GM12875 (cell line): Measurements from ENCODE around the gene FERMT1.

Experiments used
- H3K4me3 ChIP-seq: one replicate; pipeline ENCODE4 v1.5.1; 2011; ENCODE audit warnings: low read depth, low read length, control low read depth
- TF ChIP-seq, protein P1 (sequence below): IDR thresholded peaks from 2 replicates; pipeline ENCODE4 v1.5.1; 2011; ENCODE audit warnings: low read depth, mild to moderate bottlenecking, control low read depth, inconsistent platforms, low read length, moderate library complexity, borderline replicate concordance; ENCODE audit not compliant: insufficient read depth

FERMT1 gene

DNA sequence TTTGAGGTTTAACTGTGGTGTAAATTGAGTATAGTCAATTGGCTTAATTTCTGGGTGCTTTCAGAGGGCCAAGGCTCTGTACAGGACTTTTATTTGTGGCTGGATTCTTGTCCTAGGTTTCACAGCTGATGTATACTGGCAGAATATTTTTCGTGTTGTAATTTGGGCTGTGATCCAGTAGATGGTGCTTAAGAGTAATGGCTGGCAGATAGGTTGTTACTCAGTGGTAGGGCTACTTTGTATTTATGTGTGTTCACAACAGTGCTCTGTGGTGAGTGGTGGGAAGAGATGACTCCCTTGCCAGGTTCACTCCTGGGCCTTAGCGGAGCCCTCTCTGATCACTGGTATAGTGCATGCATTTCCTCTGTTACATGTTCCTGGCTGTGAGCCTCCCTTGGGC, 34.5 kb upstream of the FERMT1 start:
- TF ChIP-seq, protein P1, sequence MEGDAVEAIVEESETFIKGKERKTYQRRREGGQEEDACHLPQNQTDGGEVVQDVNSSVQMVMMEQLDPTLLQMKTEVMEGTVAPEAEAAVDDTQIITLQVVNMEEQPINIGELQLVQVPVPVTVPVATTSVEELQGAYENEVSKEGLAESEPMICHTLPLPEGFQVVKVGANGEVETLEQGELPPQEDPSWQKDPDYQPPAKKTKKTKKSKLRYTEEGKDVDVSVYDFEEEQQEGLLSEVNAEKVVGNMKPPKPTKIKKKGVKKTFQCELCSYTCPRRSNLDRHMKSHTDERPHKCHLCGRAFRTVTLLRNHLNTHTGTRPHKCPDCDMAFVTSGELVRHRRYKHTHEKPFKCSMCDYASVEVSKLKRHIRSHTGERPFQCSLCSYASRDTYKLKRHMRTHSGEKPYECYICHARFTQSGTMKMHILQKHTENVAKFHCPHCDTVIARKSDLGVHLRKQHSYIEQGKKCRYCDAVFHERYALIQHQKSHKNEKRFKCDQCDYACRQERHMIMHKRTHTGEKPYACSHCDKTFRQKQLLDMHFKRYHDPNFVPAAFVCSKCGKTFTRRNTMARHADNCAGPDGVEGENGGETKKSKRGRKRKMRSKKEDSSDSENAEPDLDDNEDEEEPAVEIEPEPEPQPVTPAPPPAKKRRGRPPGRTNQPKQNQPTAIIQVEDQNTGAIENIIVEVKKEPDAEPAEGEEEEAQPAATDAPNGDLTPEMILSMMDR = peak; percentile 34; the same call in 1 of the 2 replicates
- no peak overlapping the region for H3K4me3 ChIP-seq

DNA sequence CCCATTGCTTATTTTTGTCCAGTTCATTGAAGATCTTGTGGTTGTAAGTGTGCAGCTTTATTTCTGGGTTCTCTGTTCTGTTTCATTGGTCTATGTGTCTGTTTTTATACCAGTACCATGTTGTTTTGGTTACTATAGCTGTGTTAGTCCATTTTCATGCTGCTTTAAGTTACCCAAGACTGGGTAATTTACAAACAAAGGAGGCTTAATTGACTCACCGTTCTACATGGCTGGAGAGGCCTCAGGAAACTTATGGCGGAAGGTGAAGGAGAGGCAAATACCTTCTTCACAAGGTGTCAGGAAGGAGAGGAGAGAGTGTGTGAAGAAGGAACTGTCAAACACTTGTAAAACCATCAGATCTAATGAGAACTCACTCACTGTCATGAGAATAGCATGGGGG, 29.9 kb upstream of the FERMT1 start:
- TF ChIP-seq, protein P1 = no peak
- no peak overlapping the region for H3K4me3 ChIP-seq

DNA sequence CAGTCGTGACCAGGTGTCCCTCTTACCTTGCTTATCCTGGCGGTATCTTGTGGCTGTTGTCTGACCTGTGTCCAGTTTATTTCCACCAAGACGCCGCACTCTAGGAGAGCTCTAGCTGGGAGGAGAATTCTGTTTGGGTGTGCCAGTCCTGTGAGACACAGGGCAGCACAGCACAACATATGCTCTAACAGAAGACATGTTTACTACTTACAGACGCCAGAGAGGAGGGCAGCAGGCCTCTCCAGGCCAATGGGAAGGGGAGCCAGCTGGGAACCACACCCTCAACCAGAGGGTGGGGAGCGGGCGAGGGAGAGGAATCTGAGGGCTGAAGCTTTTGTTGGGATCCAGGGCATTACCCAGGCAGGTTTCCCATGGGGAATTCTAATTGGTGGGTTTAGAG, 25.2 kb upstream of the FERMT1 start:
- H3K4me3 ChIP-seq = no peak overlapping the region
- TF ChIP-seq, protein P1 = no peak

DNA sequence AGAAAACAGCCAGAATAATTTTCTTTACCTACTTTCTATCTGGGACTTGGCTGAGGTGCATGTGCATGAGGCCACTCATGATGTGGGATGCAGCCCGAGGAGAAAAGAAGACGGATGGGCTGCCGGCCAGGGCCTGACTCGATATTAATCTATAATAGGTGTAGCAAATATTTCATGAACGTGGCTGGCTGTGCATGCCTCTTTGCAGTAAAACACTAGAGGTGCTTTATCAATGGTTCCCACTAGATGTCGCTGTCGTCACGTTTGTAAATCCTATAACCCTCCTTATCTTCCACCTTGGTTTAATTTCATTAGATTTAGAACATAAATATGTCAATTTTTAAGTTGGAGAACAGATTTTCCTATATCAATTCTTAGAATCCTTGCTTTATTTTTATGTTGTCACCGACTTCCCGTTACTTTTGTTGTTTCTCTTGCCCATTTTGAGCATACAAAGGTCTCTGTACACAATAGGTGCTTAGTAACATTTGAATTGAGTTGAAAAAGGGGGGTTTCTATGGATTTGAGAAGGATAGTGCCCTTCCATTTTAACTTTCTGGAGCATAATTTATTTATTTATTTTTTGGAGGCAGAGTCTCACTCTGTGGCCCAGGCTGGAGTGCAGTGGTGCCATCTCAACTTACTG, 19.6 kb upstream of the FERMT1 start:
- TF ChIP-seq, protein P1 = peak; percentile 67; the same call in 1 of the 2 replicates
- H3K4me3 ChIP-seq = no peak overlapping the region

DNA sequence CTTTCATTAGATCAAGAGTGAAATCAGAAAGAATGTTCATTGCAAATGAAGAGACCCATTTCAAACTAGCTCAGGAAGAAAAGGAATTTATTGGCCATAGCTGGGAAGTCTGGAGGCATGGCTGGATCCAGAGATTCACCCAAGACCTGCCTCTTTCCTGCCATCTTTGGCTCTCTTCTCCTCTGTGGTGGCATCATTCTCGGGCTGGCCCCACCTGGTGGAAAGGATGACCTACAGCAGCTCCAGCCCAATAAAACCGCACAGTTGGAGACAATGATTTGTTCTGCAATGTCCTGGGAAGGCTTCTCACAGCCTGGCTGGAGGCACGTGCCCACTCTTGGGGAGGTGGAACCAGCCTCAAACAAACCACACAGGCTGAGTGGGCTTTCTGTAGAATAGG, 18.1 kb upstream of the FERMT1 start:
- no peak overlapping the region for H3K4me3 ChIP-seq
- TF ChIP-seq, protein P1 = peak; percentile 16; the same call in 1 of the 2 replicates

DNA sequence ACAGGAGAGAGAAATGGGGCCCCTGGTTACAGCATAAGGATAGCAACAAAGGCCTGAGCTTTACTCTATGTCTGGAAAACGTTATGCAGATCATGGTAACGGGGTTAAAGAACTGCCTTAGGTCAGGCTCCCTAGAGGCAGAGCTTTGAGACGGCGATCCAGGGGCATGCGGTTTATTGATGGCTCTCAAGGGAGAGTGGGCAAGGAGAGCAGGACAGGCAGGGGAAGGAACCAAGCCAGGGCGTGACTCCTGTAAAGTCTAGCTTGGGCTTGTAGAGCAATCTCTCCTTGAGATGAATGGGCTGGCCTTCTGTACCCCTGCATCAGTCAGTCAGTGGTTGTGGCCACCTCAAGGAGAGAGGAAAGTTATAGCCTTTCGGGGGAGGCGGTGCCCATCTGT, 12.5 kb upstream of the FERMT1 start:
- no peak overlapping the region for H3K4me3 ChIP-seq
- TF ChIP-seq, protein P1 = no peak

DNA sequence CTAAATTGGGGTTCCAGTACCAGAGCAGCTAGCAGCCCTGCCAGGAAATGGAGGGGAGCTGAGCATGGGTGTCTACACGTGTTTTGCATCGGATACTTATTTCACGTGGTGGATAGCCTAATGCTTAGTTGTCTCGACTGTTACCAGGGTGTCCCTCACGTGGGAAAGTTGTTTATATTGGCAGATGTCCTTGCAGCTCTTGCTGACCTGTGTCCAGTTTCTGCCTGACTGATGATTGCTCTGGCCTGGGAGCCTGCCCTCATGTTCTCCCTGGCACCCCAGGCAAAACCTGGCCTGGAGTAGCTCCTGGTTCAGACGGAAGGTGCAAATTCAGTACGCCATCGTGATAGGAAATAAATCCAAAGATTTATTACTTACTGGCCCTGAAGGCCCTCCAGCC, 11.8 kb upstream of the FERMT1 start:
- TF ChIP-seq, protein P1 = no peak
- H3K4me3 ChIP-seq = no peak overlapping the region
